ENCODE results near the gene DNAJB11.

GRCh38 chr3:186619787-186620212, 49.3 kb downstream of the DNAJB11 start:
- no peak for TF ChIP-seq YY1 (IDR thresholded peaks at IDR 0.05; ENCODE audit: insufficient read depth, insufficient read length)
- TF ChIP-seq SUZ12 (IDR thresholded peaks at IDR 0.05; ENCODE audit: extremely low read depth, insufficient read depth, insufficient read length) = no peak

All from NT2/D1 (cell line).